Stimulated activated naive CD4-positive, alpha-beta T cell (primary cell): Measurements from ENCODE around the gene IL17RE.
A peak's percentile ranks its signal among the peaks of the same experiment; 100 is the strongest.
"Not testable (repeated sequence)": the region's sequence is repeated elsewhere in the genome, so short reads cannot be mapped to it uniquely, and the experiment has no call there.

Source experiments
- DNase-seq, 6 experiments: peaks; one replicate each; lab custom pipeline; 2025; lab: John Stamatoyannopoulos, UW

IL17RE gene

DNA sequence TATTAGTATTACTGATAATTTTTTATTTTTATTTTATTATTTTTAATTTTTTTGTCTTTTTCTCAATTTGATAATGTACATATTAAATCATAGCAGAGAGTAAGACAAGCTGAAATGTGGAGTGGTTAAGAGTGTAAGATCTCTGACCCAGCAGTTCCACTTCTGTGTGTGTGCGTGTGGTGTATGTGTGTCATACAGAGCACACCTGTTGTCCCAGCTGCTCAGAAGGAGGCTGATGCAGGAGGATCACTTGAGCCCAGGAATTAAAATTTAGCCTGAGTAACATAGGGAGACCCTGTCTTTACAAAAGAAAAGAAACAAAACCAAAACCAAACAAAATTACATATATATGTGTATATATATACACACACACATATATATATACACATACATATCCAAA lies 21.2 kb upstream of the IL17RE start:
- DNase-seq: no peak

DNA sequence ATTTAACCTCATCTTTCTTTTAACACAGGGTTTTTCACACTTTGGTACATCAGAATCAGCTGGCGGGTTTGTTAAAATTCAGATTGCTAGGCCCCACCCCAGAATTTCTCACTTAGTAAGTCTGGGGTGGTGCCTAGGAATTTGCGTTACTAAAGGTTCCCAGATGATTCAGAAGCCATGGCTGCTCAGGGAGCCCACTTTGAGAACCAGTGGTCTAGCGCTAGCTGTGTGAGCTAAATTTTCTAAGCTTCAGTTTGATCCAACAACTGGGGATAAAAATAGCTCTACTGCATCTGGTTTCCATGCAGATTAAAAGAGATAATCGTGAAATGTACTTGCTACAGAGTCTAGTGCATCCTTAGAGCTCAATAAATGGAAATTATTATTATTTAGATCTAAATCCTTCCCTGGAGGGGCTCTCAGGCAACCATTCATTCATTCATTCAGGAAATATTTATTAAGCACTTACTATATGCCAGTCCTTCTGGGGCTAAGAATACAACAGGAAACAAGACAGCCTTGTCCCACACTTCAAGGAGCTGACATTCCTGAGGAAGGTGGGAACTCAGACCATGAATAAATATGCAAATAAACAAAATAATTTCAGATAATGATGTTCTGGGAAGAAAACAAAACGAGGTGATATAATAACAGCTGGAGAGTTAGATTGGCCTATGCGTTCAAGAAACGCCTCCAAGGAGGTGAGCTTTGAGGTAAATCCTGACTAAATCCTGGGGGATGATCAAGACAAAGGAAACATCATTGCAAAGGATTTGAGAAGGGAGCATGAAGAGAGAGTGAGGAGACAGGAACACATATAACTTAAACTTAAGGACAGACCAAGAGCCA lies 18.7 kb upstream of the IL17RE start:
- no peak for DNase-seq

DNA sequence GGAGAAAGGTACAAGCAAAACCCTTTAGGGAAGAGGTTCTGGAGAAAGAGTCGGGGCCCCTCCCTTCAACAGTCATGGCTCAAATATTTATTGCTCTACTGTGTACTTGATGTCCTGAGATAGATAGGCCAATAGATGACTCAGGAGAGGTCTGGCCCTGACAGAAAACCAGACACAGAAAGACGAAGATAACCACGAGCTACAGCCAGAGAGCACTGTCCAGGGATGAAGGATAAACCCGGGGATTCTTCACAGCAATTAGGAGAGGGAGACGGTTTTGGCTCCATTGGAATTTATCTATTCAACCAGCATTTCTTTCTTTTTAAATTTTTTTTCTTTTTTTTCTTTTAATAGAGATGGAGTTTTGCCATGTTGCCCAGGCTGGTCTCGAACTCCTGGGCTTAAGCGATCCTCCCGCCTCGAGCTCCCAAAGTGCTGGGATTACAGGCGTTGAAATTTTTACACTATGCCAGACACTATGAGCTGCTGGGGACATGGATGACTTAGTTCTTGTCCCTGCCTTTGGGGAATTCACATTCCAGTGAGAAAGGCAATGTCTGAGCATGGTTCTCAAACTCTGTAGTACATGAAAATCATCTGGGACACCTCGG lies 18.0 kb upstream of the IL17RE start:
- DNase-seq: no peak

DNA sequence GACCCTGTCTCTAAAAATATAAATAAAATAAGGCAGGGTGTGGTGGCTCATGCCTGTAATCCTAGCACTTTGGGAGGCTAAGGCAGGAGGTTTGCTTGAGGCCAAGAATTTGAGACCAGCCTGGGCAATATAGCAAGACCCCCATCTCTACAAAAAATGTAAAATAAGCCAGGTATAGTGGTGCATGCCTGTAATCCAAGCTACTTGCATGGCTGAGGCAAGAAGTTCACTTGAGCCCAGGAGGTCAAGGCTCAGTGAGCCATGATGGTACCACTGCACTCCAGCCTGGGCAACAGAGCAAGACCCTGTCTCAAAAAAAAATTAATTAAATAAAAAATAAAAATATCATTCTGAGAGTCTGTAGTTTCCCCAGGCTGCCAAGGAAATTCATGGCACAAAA lies 16.3 kb upstream of the IL17RE start:
- DNase-seq: no peak

DNA sequence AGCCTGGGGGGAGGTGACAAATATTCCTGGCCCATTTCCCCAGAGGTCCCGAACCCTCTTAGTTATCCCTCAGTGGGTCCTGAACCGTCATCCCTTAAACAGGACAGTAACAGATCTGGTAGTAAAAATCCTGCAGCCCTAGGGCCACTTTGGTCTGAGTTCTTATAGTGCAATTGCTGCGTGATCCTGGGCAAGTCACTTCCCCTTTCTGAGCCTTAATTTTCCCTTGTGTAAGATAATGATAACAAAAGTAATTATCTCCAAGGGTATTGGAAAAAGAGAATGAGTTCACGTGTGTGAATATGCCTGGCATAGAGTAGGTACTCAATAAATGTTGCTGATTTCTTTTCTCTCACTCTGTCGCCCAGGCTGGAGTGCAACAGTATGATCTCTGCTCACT lies 15.2 kb upstream of the IL17RE start:
- DNase-seq: no peak

DNA sequence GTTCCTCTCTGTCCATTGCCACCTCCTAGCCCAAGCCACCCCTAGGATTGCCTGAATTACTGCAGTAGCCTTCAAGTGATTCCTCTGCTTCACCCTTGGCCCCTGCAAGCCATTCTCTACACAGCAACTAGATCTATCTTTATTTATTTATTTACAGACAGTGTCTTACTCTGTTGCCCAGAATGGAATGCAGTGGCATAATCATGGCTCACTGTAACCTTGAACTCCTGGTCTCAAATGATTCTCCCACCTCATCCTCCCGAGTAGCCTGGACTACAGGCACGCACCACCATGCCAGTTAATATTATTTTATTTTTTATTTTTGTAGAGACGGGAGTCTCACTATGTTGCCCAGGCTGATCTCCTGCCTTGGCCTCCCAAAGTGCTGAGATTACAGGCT lies 14.1 kb upstream of the IL17RE start:
- no peak for DNase-seq

DNA sequence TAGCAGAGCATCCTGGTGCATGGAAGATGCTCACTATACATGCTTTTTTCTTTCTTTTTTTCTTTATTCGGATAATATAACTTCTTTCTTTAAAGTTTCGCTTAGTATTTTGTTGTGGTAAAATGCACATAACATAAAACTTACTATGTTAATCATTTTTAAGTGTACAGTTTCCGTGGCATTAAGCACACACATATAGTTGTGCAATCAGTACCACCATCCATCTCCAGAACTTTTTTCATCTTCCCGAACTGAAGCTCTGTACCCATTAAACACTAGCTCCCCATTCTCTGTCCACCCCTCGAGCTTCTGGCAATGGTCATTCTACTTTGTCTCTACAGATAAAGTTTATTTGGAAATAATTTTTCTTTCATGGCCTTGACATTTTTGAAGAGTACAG lies 13.2 kb upstream of the IL17RE start:
- DNase-seq: no peak

DNA sequence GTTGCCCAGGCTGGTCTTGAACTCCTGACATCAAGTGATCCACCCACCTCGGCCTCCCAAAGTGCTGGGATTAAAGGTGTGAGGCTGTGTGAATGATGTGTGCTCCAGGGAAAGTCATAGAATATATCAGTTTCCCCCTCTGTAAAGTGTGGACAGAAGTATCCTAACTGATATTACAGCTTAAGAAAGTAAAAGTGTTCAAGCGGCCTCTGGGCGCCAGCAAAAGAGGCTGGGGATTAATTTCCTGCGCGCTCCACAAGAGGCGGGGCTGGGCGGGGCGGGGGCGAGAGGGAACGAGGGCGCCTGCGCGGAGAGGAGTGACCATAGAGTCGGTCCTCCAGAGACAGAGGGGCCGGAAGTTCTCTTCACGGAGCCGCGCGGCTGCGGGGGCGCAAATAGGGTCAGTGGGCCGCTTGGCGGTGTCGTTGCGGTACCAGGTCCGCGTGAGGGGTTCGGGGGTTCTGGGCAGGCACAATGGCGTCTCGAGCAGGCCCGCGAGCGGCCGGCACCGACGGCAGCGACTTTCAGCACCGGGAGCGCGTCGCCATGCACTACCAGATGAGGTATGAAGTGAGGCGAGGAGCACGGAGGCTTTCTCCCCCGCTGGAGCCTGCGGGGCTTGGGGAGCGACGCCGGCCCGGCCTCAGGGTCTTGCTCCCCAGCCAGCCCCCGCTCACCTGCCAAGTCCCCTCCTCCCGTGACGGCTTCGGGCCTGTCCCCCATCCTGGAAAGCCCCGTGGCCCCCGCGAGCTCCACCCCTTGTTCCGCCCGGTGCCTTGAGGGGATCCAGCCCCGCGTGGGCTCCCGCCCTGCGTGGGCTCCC lies 12.2 kb upstream of the IL17RE start, which contains the start of gene JAGN1:
Gene JAGN1 (plus strand): TSS at position 362 of the 823 bp plus-strand sequence. CDS start 113 bp downstream, at position 475.
- DNase-seq: peak; percentile 86 to 96 (median 92)

DNA sequence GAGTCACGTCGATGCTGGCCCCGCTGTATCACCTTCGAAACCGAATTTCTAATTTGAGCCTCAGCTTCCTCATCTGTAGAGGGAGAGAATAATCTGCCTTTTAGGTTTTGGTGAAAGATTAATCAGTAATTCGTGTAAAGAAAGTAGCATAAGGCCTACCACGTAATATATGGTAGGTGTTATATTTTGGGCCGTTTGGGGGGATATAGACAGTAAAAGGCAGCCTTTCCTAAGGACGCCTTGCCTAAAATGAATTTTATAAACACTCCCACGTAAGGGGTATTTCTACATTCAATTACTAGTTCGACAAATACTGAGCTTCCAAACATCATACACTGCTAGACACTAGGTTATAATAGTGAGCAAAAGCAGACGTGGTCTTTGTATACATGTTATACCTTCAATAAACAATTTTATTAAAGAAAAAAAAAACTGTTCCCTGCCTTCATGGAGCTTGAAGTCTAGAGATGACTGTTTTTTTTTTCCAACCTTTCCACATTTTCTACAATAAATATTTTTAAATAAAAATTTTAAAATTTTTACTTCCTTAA lies 11.5 kb upstream of the IL17RE start:
- no peak for DNase-seq

DNA sequence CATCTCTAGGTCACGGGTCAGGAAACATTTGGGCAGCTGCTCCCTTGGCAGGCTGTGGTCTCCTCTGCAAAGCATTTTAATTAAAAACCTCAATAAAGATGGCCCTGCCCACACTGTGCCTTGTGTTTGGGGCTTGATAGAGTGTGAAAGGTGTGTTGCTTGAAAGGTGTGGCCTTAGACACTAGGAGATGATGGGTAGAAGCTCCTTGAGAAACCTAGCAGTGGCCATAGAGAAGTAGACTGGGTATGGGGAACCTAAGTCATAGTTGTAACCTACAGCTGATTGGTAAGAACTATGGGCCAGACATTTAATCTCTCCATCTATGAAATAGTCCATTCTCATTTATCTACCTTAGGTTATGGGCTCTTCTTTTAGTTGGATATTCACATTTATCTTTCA lies 8.9 kb upstream of the IL17RE start:
- DNase-seq: no peak

DNA sequence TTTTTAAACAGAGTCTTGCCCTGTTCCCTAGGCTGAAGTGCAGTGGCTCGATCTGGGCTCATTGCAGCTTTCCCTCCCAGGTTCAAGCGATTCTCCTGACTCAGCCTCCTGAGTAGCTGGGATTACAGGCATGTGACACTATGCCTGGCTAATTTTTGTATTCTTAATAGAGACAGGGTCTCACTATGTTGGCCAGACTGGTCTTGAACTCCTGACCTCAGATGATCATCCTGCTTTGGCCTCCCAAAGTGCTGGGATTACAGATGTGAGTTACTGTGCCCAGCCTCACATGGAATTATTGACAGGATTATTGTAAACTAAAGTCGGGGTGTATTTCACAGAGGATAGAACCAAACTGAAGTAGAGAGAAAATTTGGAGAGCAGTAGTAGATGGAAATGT lies 6.9 kb upstream of the IL17RE start:
- not testable (repeated sequence) for DNase-seq

DNA sequence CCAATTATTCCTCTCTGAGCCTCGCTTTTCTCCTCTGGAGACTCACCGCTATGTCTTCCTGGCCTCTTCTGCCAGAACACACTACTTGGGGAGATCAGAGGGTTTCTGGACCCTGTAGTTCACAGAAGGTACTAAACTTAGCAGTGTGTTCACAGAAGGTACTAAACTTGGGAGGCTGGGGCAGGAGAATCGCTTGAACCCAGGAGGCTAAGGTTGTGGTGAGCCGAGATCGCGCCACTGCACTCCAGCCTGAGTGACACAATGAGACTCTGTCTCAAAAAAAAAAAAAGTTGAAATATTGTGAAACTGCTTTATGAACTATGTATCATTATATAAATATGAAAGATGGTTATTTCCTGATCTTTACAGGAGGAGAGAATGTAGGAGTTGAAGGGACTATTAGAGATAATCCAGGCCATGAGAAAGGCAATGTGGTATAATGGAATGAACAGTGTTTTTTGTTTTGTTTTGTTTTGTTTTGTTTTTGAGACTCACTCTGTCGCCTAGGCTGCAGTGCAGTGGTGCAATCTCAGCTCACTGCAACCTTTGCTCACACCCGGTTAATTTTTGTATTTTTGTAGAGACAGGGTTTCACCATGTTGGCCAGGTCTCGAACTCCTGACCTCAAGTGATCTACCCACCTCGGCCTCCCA lies 5.8 kb upstream of the IL17RE start:
- not testable (repeated sequence) for DNase-seq

DNA sequence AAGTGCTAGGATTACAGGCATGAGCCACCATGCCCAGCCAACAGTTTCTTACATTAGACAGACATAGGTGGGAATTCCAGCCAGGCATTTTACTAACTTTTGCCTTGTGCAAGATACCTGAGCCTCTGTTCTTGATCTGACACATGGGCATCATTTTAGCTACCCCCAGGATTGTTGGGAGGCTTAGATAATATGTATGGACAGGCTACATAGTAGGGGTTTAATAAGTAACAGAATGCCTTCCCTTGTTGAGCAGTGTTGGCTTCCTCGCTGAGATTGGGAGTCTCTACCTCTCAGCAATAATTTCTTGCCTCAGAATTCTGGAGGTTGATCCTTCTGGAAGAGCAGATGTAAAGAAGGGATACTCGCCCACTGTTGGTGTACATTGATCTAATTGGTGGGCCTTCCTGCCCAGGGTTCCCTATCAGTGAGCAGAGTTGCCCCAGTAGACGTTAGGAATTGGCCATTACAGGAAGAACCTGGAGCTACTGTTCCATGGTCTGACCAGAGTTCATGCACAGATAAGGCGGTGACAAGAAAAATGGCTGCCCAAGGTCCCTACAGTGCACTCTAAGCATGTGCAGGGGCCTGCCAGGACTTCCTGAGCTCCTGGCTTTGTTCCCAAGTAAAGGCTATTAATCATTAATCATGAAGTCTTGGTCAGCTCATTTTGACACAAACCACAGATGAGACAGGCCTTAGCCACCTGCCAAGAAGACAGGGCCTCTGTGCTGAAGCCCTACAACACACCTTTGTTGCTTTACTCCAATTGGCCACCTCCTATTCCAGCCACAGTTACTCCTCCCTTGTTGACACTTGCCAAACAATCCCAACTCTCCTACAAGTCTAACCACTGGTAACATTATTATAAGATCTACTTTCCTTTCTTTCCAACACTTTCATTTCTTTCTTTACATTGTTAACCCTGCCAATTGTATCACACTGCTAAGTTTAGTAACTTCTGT lies 5.0 kb upstream of the IL17RE start:
- DNase-seq: no peak

DNA sequence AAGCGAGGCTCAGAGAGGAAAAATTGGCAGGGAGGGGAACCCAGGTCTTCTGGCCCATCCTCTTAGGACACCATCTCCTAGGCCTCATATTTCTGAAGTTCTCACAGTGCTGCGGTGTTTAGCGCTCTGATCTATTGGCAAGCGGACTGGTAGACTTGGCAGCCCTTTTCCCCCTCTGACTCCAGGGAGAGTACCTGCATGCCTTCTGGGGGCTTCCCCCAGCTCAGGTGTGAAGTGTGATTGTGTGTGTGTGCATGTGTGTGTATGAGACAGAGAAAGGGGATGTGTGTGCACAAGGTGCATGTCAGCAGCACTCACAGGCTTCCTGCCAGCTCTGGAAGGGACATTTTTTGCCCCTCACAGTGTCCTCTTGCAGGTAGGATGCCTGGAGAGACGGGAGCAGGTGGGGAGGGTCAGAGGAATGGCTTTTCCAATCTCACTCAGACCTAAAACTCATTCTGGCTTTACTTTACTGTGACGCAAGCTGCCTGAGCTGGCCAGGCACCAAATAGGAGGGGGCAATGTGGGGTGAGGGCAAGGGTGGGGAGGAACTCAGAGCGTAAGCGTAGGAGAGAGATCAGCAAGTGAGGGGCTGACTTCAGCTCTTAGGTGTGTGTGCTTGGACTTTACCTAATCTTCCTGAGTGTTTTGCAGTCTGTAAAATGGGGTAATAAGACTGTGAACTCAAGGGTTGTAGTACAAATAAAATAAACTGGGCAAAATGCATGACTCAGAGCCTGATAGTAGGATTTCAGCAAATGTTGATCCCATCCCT lies 4.0 kb upstream of the IL17RE start:
- no peak for DNase-seq

DNA sequence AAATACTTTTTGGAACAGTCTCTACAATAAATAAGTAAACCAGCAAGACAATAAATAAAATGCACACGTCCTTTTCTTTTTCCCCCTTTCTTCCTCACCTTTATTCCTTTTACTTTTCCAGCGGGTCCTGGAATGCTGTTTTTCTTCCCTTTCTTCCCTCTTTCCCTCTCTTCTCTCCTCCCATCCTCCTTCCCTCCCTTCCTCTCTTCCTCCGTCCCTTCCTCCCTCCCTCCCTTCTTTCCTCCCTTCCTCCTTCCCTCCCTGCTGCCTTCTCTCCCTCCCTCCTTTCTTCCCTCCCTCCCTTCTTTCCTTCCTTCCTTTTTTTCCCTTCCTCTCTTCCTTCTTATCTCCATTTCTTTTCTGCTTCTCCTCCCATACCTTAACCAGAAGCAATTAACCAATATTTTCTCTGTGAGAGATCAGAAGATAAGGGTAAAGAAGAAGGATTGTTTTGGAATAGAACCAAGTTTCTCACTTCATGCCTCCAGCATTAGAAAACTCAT lies 3.3 kb upstream of the IL17RE start:
- no peak for DNase-seq

DNA sequence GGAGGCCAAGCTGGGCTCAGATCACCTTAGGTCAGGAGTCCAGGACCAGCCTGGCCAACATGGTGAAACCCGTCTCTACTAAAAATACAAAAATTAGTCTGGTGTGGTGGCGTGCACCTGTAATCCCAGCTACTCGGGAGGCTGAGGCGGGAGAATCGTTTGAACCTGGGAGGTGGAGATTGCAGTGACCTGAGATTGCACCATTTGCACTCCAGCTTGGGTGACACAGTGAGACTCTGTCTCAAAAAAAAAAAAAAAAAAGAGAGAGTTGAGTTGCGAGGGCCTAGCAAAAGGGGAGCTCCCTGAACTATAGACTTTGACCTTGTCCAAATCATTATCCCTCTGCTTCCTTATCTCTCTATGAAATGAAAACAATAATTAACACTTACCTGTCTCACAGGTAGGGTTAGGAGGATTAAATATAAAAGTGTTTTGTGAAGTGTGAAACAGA lies 1.7 kb upstream of the IL17RE start:
- not testable (repeated sequence) for DNase-seq

DNA sequence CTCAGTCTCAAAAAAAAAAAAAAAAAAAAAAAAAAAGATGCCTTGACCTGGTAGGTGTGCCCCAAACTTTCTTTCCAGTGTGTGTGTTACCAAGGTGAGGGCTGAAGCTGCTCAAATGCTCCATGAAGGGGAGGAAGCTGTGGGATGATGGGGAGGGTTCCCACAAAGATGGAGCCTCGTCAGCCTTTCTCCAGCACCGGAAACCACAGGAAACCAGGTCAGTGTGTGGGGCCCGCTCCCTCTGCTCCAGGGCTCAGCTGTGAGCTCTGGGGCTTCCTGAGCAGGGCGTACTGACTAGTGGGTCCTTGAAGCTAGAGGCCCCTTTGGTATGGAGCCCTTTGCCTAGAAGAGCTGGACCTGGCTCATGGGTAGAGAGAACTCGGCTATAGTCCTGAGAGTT lies 681 bp upstream of the IL17RE start:
- DNase-seq: no peak

DNA sequence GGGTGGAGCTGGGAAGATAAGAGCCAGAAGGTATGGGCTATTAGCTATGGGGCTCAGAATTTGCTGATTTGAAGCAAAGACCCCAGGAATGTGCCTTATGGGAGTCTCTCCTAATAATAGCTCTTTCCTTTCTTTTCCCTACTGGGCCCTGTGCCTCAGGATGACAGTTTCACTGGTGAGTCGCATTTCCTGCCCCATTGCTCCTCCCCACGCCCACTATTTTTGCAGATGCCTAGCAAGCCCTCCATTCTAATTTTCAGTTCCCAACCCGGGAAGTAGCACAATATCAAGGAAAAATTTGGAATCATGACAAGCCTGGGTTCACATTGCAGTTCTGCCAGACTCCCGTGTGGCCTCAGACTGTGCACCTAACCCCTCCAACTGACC lies 583 bp downstream of the IL17RE start:
- DNase-seq: no peak

DNA sequence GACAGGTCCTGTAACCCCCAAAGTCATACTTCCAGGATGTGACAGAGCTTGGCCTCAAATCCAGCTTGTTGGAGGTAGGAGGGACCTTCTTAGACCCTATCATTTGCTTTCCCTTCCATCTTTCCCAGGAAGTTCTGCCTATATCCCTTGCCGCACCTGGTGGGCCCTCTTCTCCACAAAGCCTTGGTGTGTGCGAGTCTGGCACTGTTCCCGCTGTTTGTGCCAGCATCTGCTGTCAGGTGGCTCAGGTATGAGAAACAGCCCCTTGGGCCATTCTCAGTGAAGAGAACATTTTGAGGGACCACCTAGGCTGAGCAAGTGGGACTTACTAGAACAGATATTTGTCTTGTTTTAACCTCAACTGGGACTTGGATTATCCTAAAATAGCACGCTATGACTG lies 1.3 kb downstream of the IL17RE start:
- no peak for DNase-seq

DNA sequence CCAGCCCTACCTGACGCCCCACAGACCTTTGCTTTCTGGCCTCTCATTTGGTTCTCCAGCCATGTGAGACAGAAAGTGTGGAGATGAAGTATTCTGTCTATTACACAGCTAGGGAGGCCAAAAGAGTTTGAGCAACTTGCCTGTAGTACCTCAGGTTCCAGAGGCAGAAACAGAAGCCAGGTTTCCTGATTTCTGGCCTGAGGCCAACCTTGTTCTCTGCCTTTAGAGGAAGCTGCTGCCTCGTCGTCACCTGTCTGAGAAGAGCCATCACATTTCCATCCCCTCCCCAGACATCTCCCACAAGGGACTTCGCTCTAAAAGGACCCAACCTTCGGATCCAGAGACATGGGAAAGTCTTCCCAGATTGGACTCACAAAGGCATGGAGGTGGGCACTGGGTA lies 3.8 kb downstream of the IL17RE start:
- DNase-seq: no peak
